ENCODE measurements around the gene NCKAP5L. TPM values are rescaled to one million over a fixed set of nuclear protein-coding genes. Genes with fewer than 3 reads are reported as not detected.

Gene NCKAP5L
- total and polyA plus RNA-seq, 2 experiments from 2014 or later: 10.2 to 37.0 TPM

GRCh38 chr12:49819786-49820185, 8.4 kb downstream of the NCKAP5L start:
- H3K4me1 ChIP-seq (ENCODE audit: insufficient read depth): peaks cover 22% of the 10 kb centered on the region
- DNase-seq (ENCODE audit: low spot score) (no peak), ATAC-seq (no peak)
- H3K4me2 ChIP-seq: no peak overlapping the region
- H3K4me3 ChIP-seq: no peak overlapping the region
- H3K9me2 ChIP-seq (ENCODE audit: insufficient read depth): no peaks in the 10 kb centered on the region
- Mint-ChIP-seq H3K27me3 (ENCODE audit: insufficient read depth, low read depth, poor library complexity) (peaks cover 4% of the 10 kb centered on the region), H3K4me3 (no peak overlapping the region), H3K36me3 (ENCODE audit: low read depth) (peaks cover 9% of the 10 kb centered on the region), H3K9me3 (no peaks in the 10 kb centered on the region), H3K27ac (no peak overlapping the region), H3K4me1 (peaks cover 36% of the 10 kb centered on the region)
- H3K27ac ChIP-seq (ENCODE audit: low read depth): no peak overlapping the region
- H3K79me2 ChIP-seq (replicated peaks; ENCODE audit: insufficient read depth): peaks cover 59% of the 10 kb centered on the region
- H4K20me1 ChIP-seq (replicated peaks; ENCODE audit: insufficient read depth): peaks cover 11% of the 10 kb centered on the region
- H3K36me3 ChIP-seq (ENCODE audit: insufficient read depth): no peaks in the 10 kb centered on the region; the same call in 1 of the 2 replicates
- no peaks in the 10 kb centered on the region for H3K27me3 ChIP-seq (ENCODE audit: insufficient read depth)
- no peak overlapping the region for H2AFZ ChIP-seq
- TF ChIP-seq, protein P1, sequence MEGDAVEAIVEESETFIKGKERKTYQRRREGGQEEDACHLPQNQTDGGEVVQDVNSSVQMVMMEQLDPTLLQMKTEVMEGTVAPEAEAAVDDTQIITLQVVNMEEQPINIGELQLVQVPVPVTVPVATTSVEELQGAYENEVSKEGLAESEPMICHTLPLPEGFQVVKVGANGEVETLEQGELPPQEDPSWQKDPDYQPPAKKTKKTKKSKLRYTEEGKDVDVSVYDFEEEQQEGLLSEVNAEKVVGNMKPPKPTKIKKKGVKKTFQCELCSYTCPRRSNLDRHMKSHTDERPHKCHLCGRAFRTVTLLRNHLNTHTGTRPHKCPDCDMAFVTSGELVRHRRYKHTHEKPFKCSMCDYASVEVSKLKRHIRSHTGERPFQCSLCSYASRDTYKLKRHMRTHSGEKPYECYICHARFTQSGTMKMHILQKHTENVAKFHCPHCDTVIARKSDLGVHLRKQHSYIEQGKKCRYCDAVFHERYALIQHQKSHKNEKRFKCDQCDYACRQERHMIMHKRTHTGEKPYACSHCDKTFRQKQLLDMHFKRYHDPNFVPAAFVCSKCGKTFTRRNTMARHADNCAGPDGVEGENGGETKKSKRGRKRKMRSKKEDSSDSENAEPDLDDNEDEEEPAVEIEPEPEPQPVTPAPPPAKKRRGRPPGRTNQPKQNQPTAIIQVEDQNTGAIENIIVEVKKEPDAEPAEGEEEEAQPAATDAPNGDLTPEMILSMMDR (conservative IDR thresholded peaks at IDR 0.05; ENCODE audit: low read depth in 2 of 2): no peak
- no peak for TF ChIP-seq ZNF331 (CRISPR knock-in tag; IDR thresholded peaks at IDR 0.05; ENCODE audit: low read depth)
- no peak for TF ChIP-seq ZNF114 (CRISPR knock-in tag; IDR thresholded peaks at IDR 0.05)
- no peak for TF ChIP-seq STAT1 (IDR thresholded peaks at IDR 0.05; ENCODE audit: unreplicated experiment)
- TF ChIP-seq, protein P2, sequence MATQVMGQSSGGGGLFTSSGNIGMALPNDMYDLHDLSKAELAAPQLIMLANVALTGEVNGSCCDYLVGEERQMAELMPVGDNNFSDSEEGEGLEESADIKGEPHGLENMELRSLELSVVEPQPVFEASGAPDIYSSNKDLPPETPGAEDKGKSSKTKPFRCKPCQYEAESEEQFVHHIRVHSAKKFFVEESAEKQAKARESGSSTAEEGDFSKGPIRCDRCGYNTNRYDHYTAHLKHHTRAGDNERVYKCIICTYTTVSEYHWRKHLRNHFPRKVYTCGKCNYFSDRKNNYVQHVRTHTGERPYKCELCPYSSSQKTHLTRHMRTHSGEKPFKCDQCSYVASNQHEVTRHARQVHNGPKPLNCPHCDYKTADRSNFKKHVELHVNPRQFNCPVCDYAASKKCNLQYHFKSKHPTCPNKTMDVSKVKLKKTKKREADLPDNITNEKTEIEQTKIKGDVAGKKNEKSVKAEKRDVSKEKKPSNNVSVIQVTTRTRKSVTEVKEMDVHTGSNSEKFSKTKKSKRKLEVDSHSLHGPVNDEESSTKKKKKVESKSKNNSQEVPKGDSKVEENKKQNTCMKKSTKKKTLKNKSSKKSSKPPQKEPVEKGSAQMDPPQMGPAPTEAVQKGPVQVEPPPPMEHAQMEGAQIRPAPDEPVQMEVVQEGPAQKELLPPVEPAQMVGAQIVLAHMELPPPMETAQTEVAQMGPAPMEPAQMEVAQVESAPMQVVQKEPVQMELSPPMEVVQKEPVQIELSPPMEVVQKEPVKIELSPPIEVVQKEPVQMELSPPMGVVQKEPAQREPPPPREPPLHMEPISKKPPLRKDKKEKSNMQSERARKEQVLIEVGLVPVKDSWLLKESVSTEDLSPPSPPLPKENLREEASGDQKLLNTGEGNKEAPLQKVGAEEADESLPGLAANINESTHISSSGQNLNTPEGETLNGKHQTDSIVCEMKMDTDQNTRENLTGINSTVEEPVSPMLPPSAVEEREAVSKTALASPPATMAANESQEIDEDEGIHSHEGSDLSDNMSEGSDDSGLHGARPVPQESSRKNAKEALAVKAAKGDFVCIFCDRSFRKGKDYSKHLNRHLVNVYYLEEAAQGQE (IDR thresholded peaks at IDR 0.05; ENCODE audit: unreplicated experiment): no peak
- TF ChIP-seq POLR2AphosphoS5 (IDR thresholded peaks at IDR 0.05; ENCODE audit: low read depth): no peak
- no peak for TF ChIP-seq NANOG (IDR thresholded peaks at IDR 0.05; ENCODE audit: borderline replicate concordance)
- TF ChIP-seq CREB1 (CRISPR knock-in tag; IDR thresholded peaks at IDR 0.05; ENCODE audit: low read depth): no peak
- TF ChIP-seq EZH2phosphoT487 (IDR thresholded peaks at IDR 0.05; ENCODE audit: unreplicated experiment): no peak
- TF ChIP-seq, protein P3, sequence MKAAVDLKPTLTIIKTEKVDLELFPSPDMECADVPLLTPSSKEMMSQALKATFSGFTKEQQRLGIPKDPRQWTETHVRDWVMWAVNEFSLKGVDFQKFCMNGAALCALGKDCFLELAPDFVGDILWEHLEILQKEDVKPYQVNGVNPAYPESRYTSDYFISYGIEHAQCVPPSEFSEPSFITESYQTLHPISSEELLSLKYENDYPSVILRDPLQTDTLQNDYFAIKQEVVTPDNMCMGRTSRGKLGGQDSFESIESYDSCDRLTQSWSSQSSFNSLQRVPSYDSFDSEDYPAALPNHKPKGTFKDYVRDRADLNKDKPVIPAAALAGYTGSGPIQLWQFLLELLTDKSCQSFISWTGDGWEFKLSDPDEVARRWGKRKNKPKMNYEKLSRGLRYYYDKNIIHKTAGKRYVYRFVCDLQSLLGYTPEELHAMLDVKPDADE (IDR thresholded peaks at IDR 0.05): no peak
- TF ChIP-seq JUNB (IDR thresholded peaks at IDR 0.05; ENCODE audit: unreplicated experiment): no peak
- TF ChIP-seq, protein P4, sequence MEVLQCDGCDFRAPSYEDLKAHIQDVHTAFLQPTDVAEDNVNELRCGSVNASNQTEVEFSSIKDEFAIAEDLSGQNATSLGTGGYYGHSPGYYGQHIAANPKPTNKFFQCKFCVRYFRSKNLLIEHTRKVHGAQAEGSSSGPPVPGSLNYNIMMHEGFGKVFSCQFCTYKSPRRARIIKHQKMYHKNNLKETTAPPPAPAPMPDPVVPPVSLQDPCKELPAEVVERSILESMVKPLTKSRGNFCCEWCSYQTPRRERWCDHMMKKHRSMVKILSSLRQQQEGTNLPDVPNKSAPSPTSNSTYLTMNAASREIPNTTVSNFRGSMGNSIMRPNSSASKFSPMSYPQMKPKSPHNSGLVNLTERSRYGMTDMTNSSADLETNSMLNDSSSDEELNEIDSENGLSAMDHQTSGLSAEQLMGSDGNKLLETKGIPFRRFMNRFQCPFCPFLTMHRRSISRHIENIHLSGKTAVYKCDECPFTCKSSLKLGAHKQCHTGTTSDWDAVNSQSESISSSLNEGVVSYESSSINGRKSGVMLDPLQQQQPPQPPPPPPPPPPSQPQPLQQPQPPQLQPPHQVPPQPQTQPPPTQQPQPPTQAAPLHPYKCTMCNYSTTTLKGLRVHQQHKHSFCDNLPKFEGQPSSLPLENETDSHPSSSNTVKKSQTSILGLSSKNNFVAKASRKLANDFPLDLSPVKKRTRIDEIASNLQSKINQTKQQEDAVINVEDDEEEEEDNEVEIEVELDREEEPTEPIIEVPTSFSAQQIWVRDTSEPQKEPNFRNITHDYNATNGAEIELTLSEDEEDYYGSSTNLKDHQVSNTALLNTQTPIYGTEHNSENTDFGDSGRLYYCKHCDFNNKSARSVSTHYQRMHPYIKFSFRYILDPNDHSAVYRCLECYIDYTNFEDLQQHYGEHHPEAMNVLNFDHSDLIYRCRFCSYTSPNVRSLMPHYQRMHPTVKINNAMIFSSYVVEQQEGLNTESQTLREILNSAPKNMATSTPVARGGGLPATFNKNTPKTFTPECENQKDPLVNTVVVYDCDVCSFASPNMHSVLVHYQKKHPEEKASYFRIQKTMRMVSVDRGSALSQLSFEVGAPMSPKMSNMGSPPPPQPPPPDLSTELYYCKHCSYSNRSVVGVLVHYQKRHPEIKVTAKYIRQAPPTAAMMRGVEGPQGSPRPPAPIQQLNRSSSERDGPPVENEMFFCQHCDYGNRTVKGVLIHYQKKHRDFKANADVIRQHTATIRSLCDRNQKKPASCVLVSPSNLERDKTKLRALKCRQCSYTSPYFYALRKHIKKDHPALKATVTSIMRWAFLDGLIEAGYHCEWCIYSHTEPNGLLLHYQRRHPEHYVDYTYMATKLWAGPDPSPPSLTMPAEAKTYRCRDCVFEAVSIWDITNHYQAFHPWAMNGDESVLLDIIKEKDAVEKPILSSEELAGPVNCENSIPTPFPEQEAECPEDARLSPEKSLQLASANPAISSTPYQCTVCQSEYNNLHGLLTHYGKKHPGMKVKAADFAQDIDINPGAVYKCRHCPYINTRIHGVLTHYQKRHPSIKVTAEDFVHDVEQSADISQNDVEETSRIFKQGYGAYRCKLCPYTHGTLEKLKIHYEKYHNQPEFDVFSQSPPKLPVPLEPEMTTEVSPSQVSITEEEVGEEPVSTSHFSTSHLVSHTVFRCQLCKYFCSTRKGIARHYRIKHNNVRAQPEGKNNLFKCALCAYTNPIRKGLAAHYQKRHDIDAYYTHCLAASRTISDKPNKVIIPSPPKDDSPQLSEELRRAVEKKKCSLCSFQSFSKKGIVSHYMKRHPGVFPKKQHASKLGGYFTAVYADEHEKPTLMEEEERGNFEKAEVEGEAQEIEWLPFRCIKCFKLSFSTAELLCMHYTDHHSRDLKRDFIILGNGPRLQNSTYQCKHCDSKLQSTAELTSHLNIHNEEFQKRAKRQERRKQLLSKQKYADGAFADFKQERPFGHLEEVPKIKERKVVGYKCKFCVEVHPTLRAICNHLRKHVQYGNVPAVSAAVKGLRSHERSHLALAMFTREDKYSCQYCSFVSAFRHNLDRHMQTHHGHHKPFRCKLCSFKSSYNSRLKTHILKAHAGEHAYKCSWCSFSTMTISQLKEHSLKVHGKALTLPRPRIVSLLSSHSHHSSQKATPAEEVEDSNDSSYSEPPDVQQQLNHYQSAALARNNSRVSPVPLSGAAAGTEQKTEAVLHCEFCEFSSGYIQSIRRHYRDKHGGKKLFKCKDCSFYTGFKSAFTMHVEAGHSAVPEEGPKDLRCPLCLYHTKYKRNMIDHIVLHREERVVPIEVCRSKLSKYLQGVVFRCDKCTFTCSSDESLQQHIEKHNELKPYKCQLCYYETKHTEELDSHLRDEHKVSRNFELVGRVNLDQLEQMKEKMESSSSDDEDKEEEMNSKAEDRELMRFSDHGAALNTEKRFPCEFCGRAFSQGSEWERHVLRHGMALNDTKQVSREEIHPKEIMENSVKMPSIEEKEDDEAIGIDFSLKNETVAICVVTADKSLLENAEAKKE (CRISPR knock-in tag; IDR thresholded peaks at IDR 0.05): no peak
- TF ChIP-seq EZH2 (IDR thresholded peaks at IDR 0.05; ENCODE audit: low read depth, unreplicated experiment): no peak
- H3F3A ChIP-seq (replicated peaks; ENCODE audit: low read depth): no peaks in the 10 kb centered on the region

All from GM23338 (cell line).